HepG2 (cell line): ENCODE measurements around the gene PSME3IP1. TPM values are rescaled to one million over a fixed set of nuclear protein-coding genes. Genes with fewer than 3 reads are reported as not detected.
A peak's percentile ranks its signal among the peaks of the same experiment; 100 is the strongest.

Source experiments
- AKNA ChIP-seq: sonication (generic); formaldehyde crosslinking; IDR thresholded peaks from 2 replicates; pipeline ENCODE4 v1.4.0; 2020; ENCODE audit warnings: missing genetic modification reagents, borderline replicate concordance
- ARNTL ChIP-seq: sonication (generic); formaldehyde crosslinking; IDR thresholded peaks from 2 replicates; pipeline ENCODE4 v1.4.0; 2020; ENCODE audit warnings: mild to moderate bottlenecking, missing genetic modification reagents
- CREM ChIP-seq, 2 experiments: sonication (generic) in 1 of 2; formaldehyde crosslinking in 1 of 2; IDR thresholded peaks; 2 replicates each; pipeline versions ENCODE4 v1.4.0 to v1.6.1; 2016 to 2020; ENCODE audit warnings: antibody characterized with exemption in 1 of 2, mild to moderate bottlenecking in 1 of 2, missing genetic modification reagents in 1 of 2
- HNRNPL ChIP-seq: fragments of 200-400 bp; formaldehyde crosslinking; IDR thresholded peaks from 2 replicates; pipeline ENCODE4 v1.6.1; 2017; ENCODE audit warnings: mild to moderate bottlenecking, low read depth, low read length
- NBN ChIP-seq: fragments of 450-650 bp; conservative IDR thresholded peaks from 2 replicates; pipeline ENCODE4 v1.6.1; 2017
- NFE2 ChIP-seq: sonication (generic); formaldehyde crosslinking; IDR thresholded peaks from 2 replicates; pipeline ENCODE4 v1.4.0; 2020; ENCODE audit warnings: missing genetic modification reagents
- NFYC ChIP-seq: IDR thresholded peaks from 2 replicates; pipeline ENCODE4 v1.6.1; 2016; ENCODE audit warnings: missing genetic modification reagents, missing compliant biosample characterization
- PAX8 ChIP-seq: sonication (generic); formaldehyde crosslinking; IDR thresholded peaks from 2 replicates; pipeline ENCODE4 v1.8.0; 2022; ENCODE audit warnings: mild to moderate bottlenecking, missing genetic modification reagents, borderline replicate concordance
- POLR2G ChIP-seq: fragments of 200-400 bp; formaldehyde crosslinking; IDR thresholded peaks from 2 replicates; pipeline ENCODE4 v1.6.1; 2018; ENCODE audit warnings: mild to moderate bottlenecking, low read depth, low read length, moderate library complexity
- SALL2 ChIP-seq: sonication (generic); formaldehyde crosslinking; IDR thresholded peaks from 2 replicates; pipeline ENCODE4 v1.8.1; 2023; ENCODE audit warnings: mild to moderate bottlenecking, missing genetic modification reagents, inconsistent platforms
- SKIL ChIP-seq: sonication (generic); formaldehyde crosslinking; IDR thresholded peaks from 2 replicates; pipeline ENCODE4 v1.8.0; 2022; ENCODE audit warnings: missing genetic modification reagents, mild to moderate bottlenecking, moderate library complexity, borderline replicate concordance
- TSC22D2 ChIP-seq: sonication (generic); formaldehyde crosslinking; IDR thresholded peaks from 2 replicates; pipeline ENCODE4 v1.5.1; 2020; ENCODE audit warnings: missing genetic modification reagents, mild to moderate bottlenecking, borderline replicate concordance
- ZBTB34 ChIP-seq: sonication (generic); formaldehyde crosslinking; IDR thresholded peaks from 2 replicates; pipeline ENCODE4 v1.8.0; 2022; ENCODE audit warnings: mild to moderate bottlenecking, missing genetic modification reagents
- ZBTB8A ChIP-seq: sonication (generic); formaldehyde crosslinking; IDR thresholded peaks from 2 replicates; pipeline ENCODE4 v1.4.0; 2020; ENCODE audit warnings: mild to moderate bottlenecking, low read depth, missing genetic modification reagents, borderline replicate concordance
- ZFP91 ChIP-seq: sonication (generic); formaldehyde crosslinking; IDR thresholded peaks from 2 replicates; pipeline ENCODE4 v1.9.0; 2022; ENCODE audit warnings: missing genetic modification reagents, mild to moderate bottlenecking, borderline replicate concordance
- ZNF740 ChIP-seq: sonication (generic); formaldehyde crosslinking; IDR thresholded peaks from 2 replicates; pipeline ENCODE4 v1.4.0; 2020; ENCODE audit warnings: missing genetic modification reagents
- polyA plus RNA-seq, 8 experiments: library from polyadenylated mRNA; depleted of rRNA in 3 of 8; stranded (reverse) in 7 of 8; unstranded in 1 of 8; fragments of >200 nt; fragmentation: Illumina TruSeq in 4 of 8; extraction: Trizol in 4 of 8; gene quantifications; 2 replicates each; pipeline versions ENCODE4 v1.2.1 to v1.2.3, GENCODE V29; 2011 to 2016; ENCODE audit warnings: low read depth in 4 of 8, missing spikeins in 1 of 8, mixed read lengths in 1 of 8; ENCODE audit not compliant: insufficient read depth in 1 of 8
- total RNA-seq, 5 experiments: library from RNA; depleted of rRNA; stranded (reverse); fragments of >200 nt; fragmentation: Illumina TruSeq; extraction: Trizol; gene quantifications; 2 replicates each; pipeline ENCODE4 v1.2.3, GENCODE V29; 2016; ENCODE audit warnings: low read depth in 1 of 5

The PSME3IP1 gene
- total and polyA plus RNA-seq, 2 of the 13 experiments (the other 11 are each of a cell fraction or from before 2014, with no cell fraction given), result 90.8 to 99.8 TPM

GRCh38 chr16:57185446-57185944 lies 344 bp downstream of the PSME3IP1 start (continued):
- TF ChIP-seq SKIL (no peak), NFE2 (CRISPR knock-in tag) (no peak), SALL2 (CRISPR knock-in tag) (0 out of 2 replicates have a peak, but pooled peaks have one; percentile 42), HNRNPL (0 out of 2 replicates have a peak, but pooled peaks have one; percentile 48), ZBTB34 (CRISPR knock-in tag) (no peak), NFYC (CRISPR knock-in tag) (no peak), CREM (IDR thresholded peaks at IDR 0.05) (no peak), CREM (CRISPR knock-in tag; IDR thresholded peaks at IDR 0.05) (no peak), ZNF740 (0 out of 2 replicates have a peak, but pooled peaks have one; percentile 14), ARNTL (CRISPR knock-in tag) (no peak), TSC22D2 (0 out of 2 replicates have a peak, but pooled peaks have one; percentile 39), AKNA (CRISPR knock-in tag) (no peak), NBN (no peak), POLR2G (no peak), ZFP91 (no peak; the same call in 1 of the 2 replicates), ZBTB8A (CRISPR knock-in tag) (no peak; the same call in 1 of the 2 replicates), PAX8 (CRISPR knock-in tag) (no peak)
